Sciatic nerve (tissue), 2 donors: ENCODE measurements around the gene QRFP. TPM values are rescaled to one million over a fixed set of nuclear protein-coding genes. Genes with fewer than 3 reads are reported as not detected.

ENCODE experiments used
- ATAC-seq: fragments of 200-7000 bp; cut with Tn5 transposase; one replicate; pipeline ENCODE4 v1.9.1; 2020; ENCODE audit warnings: mild to moderate bottlenecking, moderate library complexity
- DNase-seq: peaks from one replicate; pipeline ENCODE4 v3.0.0-alpha.2; 2020; ENCODE audit warnings: low spot score
- intact Hi-C: fragments of 100-400 bp; cut with DNase I; formaldehyde crosslinking; loops from one replicate; pipeline ENCODE4 v1.14.2; 2022
- total RNA-seq: library from RNA; stranded (reverse); fragmentation: NEBNext Ultra II Directional; extraction: Animal tissue kit (Norgen Biotek cat#: 25700); gene quantifications from one replicate; pipeline ENCODE4 v1.2.1, GENCODE V29; 2021
- donor health status: DM: no; HTN: no; CAD: no.
- donor health status: DM: no; HTN: no; CAD: no.

QRFP gene
- total RNA-seq, 1 donor from 2014 or later = not detected

- ATAC-seq = no peak
- DNase-seq = no peak
- intact Hi-C loops = no loop called here
Observed at GRCh38 chr9:130934702-130935647, 38.4 kb upstream of the QRFP start.

GRCh38 chr9:130934246-130934645 is 37.6 kb upstream of the QRFP start:
- ATAC-seq (no peak), DNase-seq (no peak)
- intact Hi-C loops = no loop called here

GRCh38 chr9:130933114-130934046 is 36.8 kb upstream of the QRFP start:
- intact Hi-C loops = no loop called here
- DNase-seq (no peak), ATAC-seq (no peak)

GRCh38 chr9:130932255-130933079 is 35.9 kb upstream of the QRFP start:
- intact Hi-C loops = no loop called here
- DNase-seq = no peak
- peak; percentile 38 for ATAC-seq

GRCh38 chr9:130931508-130932254 is 35.1 kb upstream of the QRFP start:
- intact Hi-C loops = no loop called here
- ATAC-seq = no peak

GRCh38 chr9:130930804-130931349 is 34.3 kb upstream of the QRFP start:
- intact Hi-C loops = no loop called here
- DNase-seq = no peak
- ATAC-seq = no peak

More at GRCh38 chr9:130931508-130932254, 35.1 kb upstream of the QRFP start:
- no peak for DNase-seq

- no peak for ATAC-seq
- intact Hi-C loops = no loop called here
- no peak for DNase-seq
Observed at GRCh38 chr9:130930132-130930803, 33.7 kb upstream of the QRFP start.

- DNase-seq (no peak), ATAC-seq (no peak)
- intact Hi-C loops = no loop called here
Observed at GRCh38 chr9:130929571-130930038, 33.0 kb upstream of the QRFP start.

GRCh38 chr9:130927995-130928900 is 31.6 kb upstream of the QRFP start:
- ATAC-seq (no peak), DNase-seq (no peak)
- intact Hi-C loops = no loop called here

GRCh38 chr9:130927338-130927737 is 30.7 kb upstream of the QRFP start:
- ATAC-seq = no peak
- DNase-seq = no peak
- intact Hi-C loops = no loop called here

GRCh38 chr9:130925050-130925678 is 28.6 kb upstream of the QRFP start:
- ATAC-seq = no peak

GRCh38 chr9:130924448-130924788 is 27.8 kb upstream of the QRFP start:
- intact Hi-C loops = no loop called here
- ATAC-seq (no peak), DNase-seq (no peak)

More at GRCh38 chr9:130925050-130925678, 28.6 kb upstream of the QRFP start:
- intact Hi-C loops = no loop called here
- DNase-seq = no peak

GRCh38 chr9:130923611-130924447 is 27.2 kb upstream of the QRFP start:
- DNase-seq (no peak), ATAC-seq (no peak)
- intact Hi-C loops = no loop called here

GRCh38 chr9:130922893-130923610 is 26.4 kb upstream of the QRFP start:
- intact Hi-C loops = no loop called here
- DNase-seq = no peak
- ATAC-seq = no peak
